GM12878 (cell line): Measurements from ENCODE around the gene ARL15. TPM values are rescaled to one million over a fixed set of nuclear protein-coding genes. Genes with fewer than 3 reads are reported as not detected.

Source experiments
- ATAC-seq: fragments of 200-7000 bp; cut with Tn5 transposase; 3 replicates; pipeline ENCODE4 v1.9.1; 2020; ENCODE audit warnings: mild to moderate bottlenecking, moderate library complexity
- BruUV-seq: library from RNA; stranded (reverse); fragments of 400-500 nt; replicated peaks from 2 replicates; lab custom pipeline; 2021; lab: Mats Ljungman, UMichigan
- CTCF ChIA-PET: fragments of 300-600 bp; sonication (Branson Sonifier 250); formaldehyde crosslinking; extraction: SDS; loops from one replicate; lab custom pipeline; 2021; ENCODE audit warnings: inconsistent platforms; lab: Yijun Ruan, JAX
- POLR2A ChIA-PET: fragments of 350-600 bp; formaldehyde crosslinking; extraction: SDS; loops from one replicate; lab custom pipeline; 2021; ENCODE audit warnings: inconsistent platforms; lab: Charles Lee
- RAD21 ChIA-PET: fragments of 300-600 bp; sonication (Branson Sonifier 250); formaldehyde crosslinking; loops from one replicate; lab custom pipeline; 2023; ENCODE audit warnings: antibody characterized with exemption; ENCODE audit not compliant: unreplicated experiment; lab: Charles Lee
- SMC1A ChIA-PET: fragments of 300-600 bp; sonication (Branson Sonifier 250); formaldehyde crosslinking; loops from one replicate; lab custom pipeline; 2023; ENCODE audit not compliant: unreplicated experiment, uncharacterized antibody; lab: Charles Lee
- DNase-seq: peaks from one replicate; pipeline ENCODE4 v3.0.0-alpha.2; 2011; ENCODE audit warnings: low read depth, low spot score
- FAIRE-seq: peaks from 3 replicates; lab custom pipeline; 2011; peaks lifted over from hg19 to GRCh38; lab: Jason Lieb, UNC
- H2AFZ ChIP-seq: 2 replicates; pipeline ENCODE4 v1.6.0; 2011; ENCODE audit warnings: low read depth, low read length, control low read depth; ENCODE audit not compliant: control insufficient read depth
- H3K27ac ChIP-seq: 2 replicates; pipeline ENCODE4 v1.5.1; 2011; ENCODE audit warnings: control low read depth; ENCODE audit not compliant: control insufficient read depth, insufficient read depth
- H3K27me3 ChIP-seq, 2 experiments: replicated peaks in 1 of 2; 2 replicates each; pipeline versions ENCODE4 v1.6.0 to v1.6.1; 2011; ENCODE audit warnings: low read length in 1 of 2; ENCODE audit not compliant: control insufficient read depth in 2 of 2, insufficient read depth in 2 of 2
- H3K36me3 ChIP-seq, 2 experiments: 2 replicates each; pipeline ENCODE4 v1.5.1; 2011; ENCODE audit warnings: low read length in 1 of 2; ENCODE audit not compliant: control insufficient read depth in 2 of 2, insufficient read depth in 2 of 2
- H3K4me1 ChIP-seq: 2 replicates; pipeline ENCODE4 v1.6.1; 2011; ENCODE audit warnings: mild to moderate bottlenecking, low read length, moderate library complexity, mixed read lengths; ENCODE audit not compliant: control insufficient read depth, insufficient read depth
- H3K4me2 ChIP-seq: 2 replicates; pipeline ENCODE4 v1.6.0; 2011; ENCODE audit warnings: control low read depth; ENCODE audit not compliant: control insufficient read depth, insufficient read depth
- H3K4me3 ChIP-seq: fragments of 200-600 bp; sonication (generic); 2 replicates; pipeline ENCODE4 v1.5.1; 2016
- H3K79me2 ChIP-seq: 2 replicates; pipeline ENCODE4 v1.6.0; 2011; ENCODE audit warnings: low read length; ENCODE audit not compliant: control insufficient read depth, insufficient read depth
- H3K9ac ChIP-seq: 2 replicates; pipeline ENCODE4 v1.8.0; 2011; ENCODE audit warnings: low read length, control low read depth, mixed read lengths; ENCODE audit not compliant: control insufficient read depth, insufficient read depth
- H3K9me3 ChIP-seq: replicated peaks from 3 replicates; pipeline ENCODE4 v1.5.1; 2011; ENCODE audit warnings: mild to moderate bottlenecking, low read length; ENCODE audit not compliant: control insufficient read depth, insufficient read depth
- H4K20me1 ChIP-seq: 2 replicates; pipeline ENCODE4 v1.6.0; 2011; ENCODE audit not compliant: control insufficient read depth, insufficient read depth
- BCL3 ChIP-seq: IDR thresholded peaks from 2 replicates; pipeline ENCODE4 v1.6.1; 2011; ENCODE audit warnings: borderline replicate concordance, low read depth, mild to moderate bottlenecking, moderate library complexity, low read length; ENCODE audit not compliant: insufficient read depth, poor library complexity, severe bottlenecking
- EZH2 ChIP-seq: IDR thresholded peaks from 2 replicates; pipeline ENCODE4 v1.6.1; 2012; ENCODE audit warnings: low read depth, mild to moderate bottlenecking, control low read depth, inconsistent platforms, low read length, borderline replicate concordance; ENCODE audit not compliant: control insufficient read depth
- KLF5 ChIP-seq: fragments of 450-650 bp; IDR thresholded peaks from 2 replicates; pipeline ENCODE4 v1.6.1; 2014; ENCODE audit warnings: mild to moderate bottlenecking; ENCODE audit not compliant: partially characterized antibody
- MEF2B ChIP-seq: fragments of 450-650 bp; IDR thresholded peaks from 2 replicates; pipeline ENCODE4 v1.6.1; 2018; ENCODE audit warnings: mild to moderate bottlenecking, moderate library complexity; ENCODE audit not compliant: partially characterized antibody, poor library complexity, severe bottlenecking
- MTA3 ChIP-seq: IDR thresholded peaks from 2 replicates; pipeline ENCODE4 v1.6.1; 2012; ENCODE audit warnings: low read length, inconsistent platforms, borderline replicate concordance
- MYC ChIP-seq: IDR thresholded peaks from 2 replicates; pipeline ENCODE4 v1.6.1; 2011; ENCODE audit warnings: mild to moderate bottlenecking, low read length, moderate library complexity, inconsistent platforms; ENCODE audit not compliant: insufficient read depth, insufficient replicate concordance, insufficient read length, severe bottlenecking
- NRF1 ChIP-seq: conservative IDR thresholded peaks from 2 replicates; pipeline ENCODE4 v1.6.1; 2011; ENCODE audit warnings: mild to moderate bottlenecking, low read depth, low read length, improper control_type of control experiment
- WGBS: methylation state at CpG from one replicate; pipeline ENCODE4 v1.1.6; 2016; ENCODE audit warnings: low lambda C conversion rate; ENCODE audit not compliant: insufficient replicate concordance, insufficient coverage; ENCODE audit errors: missing lambda C conversion rate; 5-methylcytosine and 5-hydroxymethylcytosine counted together
- in situ Hi-C: fragments of 300-500 bp; cut with MboI; formaldehyde crosslinking; loops from 9 replicates; pipeline ENCODE4 v1.14.3; 2018; ENCODE audit warnings: mixed read lengths
- intact Hi-C: fragments of 100-400 bp; cut with micrococcal nuclease; formaldehyde crosslinking; loops from one replicate; pipeline ENCODE4 v1.14.2; 2022; ENCODE audit not compliant: unreplicated experiment
- polyA plus RNA-seq, 11 experiments: library from polyadenylated mRNA; depleted of rRNA in 4 of 11; unstranded in 6 of 11; stranded (reverse) in 5 of 11; fragments of >200 nt; fragmentation: Nextera tagmentation in 4 of 11; fragmentation: Illumina TruSeq in 1 of 11; extraction: Ambion mirVana in 4 of 11; extraction: Trizol in 1 of 11; gene quantifications; 1 replicate in 1 of 11; 2 replicates in 10 of 11; pipeline versions ENCODE4 v1.2.1 to v1.2.3, GENCODE V29; 2011 to 2016; ENCODE audit warnings: inconsistent platforms in 2 of 11, missing spikeins in 2 of 11, low read depth in 1 of 11
- total RNA-seq, 4 experiments: library from RNA; depleted of rRNA in 3 of 4; stranded (reverse); fragments of >200 nt in 3 of 4; fragmentation: Illumina TruSeq in 1 of 4; extraction: Trizol in 1 of 4; gene quantifications; 2 replicates each; pipeline versions ENCODE4 v1.2.1 to v1.2.3, GENCODE V29; 2013 to 2021
- TF ChIP-seq, protein P1 (sequence below): fragments of 450-650 bp; formaldehyde crosslinking; IDR thresholded peaks from 2 replicates; pipeline ENCODE4 v1.4.0; 2022; ENCODE audit warnings: mild to moderate bottlenecking, moderate library complexity
- TF ChIP-seq, protein P2 (sequence below): IDR thresholded peaks from 2 replicates; pipeline ENCODE4 v1.6.1; 2011; ENCODE audit warnings: low read depth, mild to moderate bottlenecking, low read length, moderate library complexity, borderline replicate concordance; ENCODE audit errors: extremely low read depth
- TF ChIP-seq, protein P3 (sequence below): IDR thresholded peaks from 2 replicates; pipeline ENCODE4 v1.6.1; 2012; ENCODE audit warnings: low read length, inconsistent platforms
- TF ChIP-seq, protein P4 (sequence below): IDR thresholded peaks from 2 replicates; pipeline ENCODE4 v1.6.1; 2012; ENCODE audit warnings: mild to moderate bottlenecking, low read depth, low read length

ARL15 gene
- total and polyA plus RNA-seq, 10 of the 15 experiments (the other 5 are each of a cell fraction or from before 2014, with no cell fraction given), result 3.6 to 11.0 (median 7.7) TPM

GRCh38 chr5:53936481-53937352 lies 373.7 kb downstream of the ARL15 start:
- no peaks in the 10 kb centered on the region for H4K20me1 ChIP-seq
- in situ Hi-C loops, result no loop called here
- POLR2A ChIA-PET, result no interaction called here
- no TSS peak for BruUV-seq
- FAIRE-seq, result no peak
- whole genome bisulfite sequencing, result 91% methylated on average over 7 of the region's 7 CpGs
- H2AFZ ChIP-seq, result no peak overlapping the region
- no peak overlapping the region for H3K27ac ChIP-seq
- H3K4me2 ChIP-seq, result no peak overlapping the region
- DNase-seq, result no peak
- CTCF ChIA-PET, result no interaction called here
- no peak overlapping the region for H3K9ac ChIP-seq
- no peaks in the 10 kb centered on the region for H3K36me3 ChIP-seq
- no peak overlapping the region for H3K4me3 ChIP-seq
- SMC1A ChIA-PET, result interaction anchor here (1.7 kb wide), 1 partner anchor 16 kb away, joined by 3 read pairs; no protein-coding TSS in a partner anchor
- no peaks in the 10 kb centered on the region for H3K9me3 ChIP-seq
- intact Hi-C loops, result no loop called here
- ATAC-seq, result no peak
- H3K4me1 ChIP-seq, result no peaks in the 10 kb centered on the region
- no peaks in the 10 kb centered on the region for H3K27me3 ChIP-seq
- RAD21 ChIA-PET, result no interaction called here
- H3K79me2 ChIP-seq, result no peaks in the 10 kb centered on the region
- TF ChIP-seq, protein P1, sequence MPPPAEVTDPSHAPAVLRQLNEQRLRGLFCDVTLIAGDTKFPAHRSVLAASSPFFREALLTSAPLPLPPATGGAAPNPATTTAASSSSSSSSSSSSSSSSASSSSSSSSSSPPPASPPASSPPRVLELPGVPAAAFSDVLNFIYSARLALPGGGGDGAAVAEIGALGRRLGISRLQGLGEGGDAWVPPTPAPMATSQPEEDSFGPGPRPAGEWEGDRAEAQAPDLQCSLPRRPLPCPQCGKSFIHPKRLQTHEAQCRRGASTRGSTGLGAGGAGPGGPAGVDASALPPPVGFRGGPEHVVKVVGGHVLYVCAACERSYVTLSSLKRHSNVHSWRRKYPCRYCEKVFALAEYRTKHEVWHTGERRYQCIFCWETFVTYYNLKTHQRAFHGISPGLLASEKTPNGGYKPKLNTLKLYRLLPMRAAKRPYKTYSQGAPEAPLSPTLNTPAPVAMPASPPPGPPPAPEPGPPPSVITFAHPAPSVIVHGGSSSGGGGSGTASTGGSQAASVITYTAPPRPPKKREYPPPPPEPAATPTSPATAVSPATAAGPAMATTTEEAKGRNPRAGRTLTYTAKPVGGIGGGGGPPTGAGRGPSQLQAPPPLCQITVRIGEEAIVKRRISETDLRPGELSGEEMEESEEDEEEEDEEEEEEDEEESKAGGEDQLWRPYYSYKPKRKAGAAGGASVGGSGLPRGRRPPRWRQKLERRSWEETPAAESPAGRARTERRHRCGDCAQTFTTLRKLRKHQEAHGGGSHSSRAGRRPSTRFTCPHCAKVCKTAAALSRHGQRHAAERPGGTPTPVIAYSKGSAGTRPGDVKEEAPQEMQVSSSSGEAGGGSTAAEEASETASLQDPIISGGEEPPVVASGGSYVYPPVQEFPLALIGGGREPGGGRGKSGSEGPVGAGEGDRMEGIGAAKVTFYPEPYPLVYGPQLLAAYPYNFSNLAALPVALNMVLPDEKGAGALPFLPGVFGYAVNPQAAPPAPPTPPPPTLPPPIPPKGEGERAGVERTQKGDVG (CRISPR knock-in tag), result no peak
- TF ChIP-seq MYC (no peak), MEF2B (no peak), KLF5 (no peak), BCL3 (no peak), MTA3 (no peak), NRF1 (no peak), EZH2 (no peak)
- TF ChIP-seq, protein P2, sequence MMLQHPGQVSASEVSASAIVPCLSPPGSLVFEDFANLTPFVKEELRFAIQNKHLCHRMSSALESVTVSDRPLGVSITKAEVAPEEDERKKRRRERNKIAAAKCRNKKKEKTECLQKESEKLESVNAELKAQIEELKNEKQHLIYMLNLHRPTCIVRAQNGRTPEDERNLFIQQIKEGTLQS, result no peak
- TF ChIP-seq, protein P3, sequence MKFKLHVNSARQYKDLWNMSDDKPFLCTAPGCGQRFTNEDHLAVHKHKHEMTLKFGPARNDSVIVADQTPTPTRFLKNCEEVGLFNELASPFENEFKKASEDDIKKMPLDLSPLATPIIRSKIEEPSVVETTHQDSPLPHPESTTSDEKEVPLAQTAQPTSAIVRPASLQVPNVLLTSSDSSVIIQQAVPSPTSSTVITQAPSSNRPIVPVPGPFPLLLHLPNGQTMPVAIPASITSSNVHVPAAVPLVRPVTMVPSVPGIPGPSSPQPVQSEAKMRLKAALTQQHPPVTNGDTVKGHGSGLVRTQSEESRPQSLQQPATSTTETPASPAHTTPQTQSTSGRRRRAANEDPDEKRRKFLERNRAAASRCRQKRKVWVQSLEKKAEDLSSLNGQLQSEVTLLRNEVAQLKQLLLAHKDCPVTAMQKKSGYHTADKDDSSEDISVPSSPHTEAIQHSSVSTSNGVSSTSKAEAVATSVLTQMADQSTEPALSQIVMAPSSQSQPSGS, result no peak
- TF ChIP-seq, protein P4, sequence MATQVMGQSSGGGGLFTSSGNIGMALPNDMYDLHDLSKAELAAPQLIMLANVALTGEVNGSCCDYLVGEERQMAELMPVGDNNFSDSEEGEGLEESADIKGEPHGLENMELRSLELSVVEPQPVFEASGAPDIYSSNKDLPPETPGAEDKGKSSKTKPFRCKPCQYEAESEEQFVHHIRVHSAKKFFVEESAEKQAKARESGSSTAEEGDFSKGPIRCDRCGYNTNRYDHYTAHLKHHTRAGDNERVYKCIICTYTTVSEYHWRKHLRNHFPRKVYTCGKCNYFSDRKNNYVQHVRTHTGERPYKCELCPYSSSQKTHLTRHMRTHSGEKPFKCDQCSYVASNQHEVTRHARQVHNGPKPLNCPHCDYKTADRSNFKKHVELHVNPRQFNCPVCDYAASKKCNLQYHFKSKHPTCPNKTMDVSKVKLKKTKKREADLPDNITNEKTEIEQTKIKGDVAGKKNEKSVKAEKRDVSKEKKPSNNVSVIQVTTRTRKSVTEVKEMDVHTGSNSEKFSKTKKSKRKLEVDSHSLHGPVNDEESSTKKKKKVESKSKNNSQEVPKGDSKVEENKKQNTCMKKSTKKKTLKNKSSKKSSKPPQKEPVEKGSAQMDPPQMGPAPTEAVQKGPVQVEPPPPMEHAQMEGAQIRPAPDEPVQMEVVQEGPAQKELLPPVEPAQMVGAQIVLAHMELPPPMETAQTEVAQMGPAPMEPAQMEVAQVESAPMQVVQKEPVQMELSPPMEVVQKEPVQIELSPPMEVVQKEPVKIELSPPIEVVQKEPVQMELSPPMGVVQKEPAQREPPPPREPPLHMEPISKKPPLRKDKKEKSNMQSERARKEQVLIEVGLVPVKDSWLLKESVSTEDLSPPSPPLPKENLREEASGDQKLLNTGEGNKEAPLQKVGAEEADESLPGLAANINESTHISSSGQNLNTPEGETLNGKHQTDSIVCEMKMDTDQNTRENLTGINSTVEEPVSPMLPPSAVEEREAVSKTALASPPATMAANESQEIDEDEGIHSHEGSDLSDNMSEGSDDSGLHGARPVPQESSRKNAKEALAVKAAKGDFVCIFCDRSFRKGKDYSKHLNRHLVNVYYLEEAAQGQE, result no peak
